SK-N-SH treated with all-trans-retinoic acid at 6 μM for 48 hours (cell line): ENCODE data around the gene COPG2.
"Not testable (repeated sequence)": the region's sequence is repeated elsewhere in the genome, so short reads cannot be mapped to it uniquely, and the experiment has no call there.

Experiments used
- ATAC-seq: fragments of 200-7000 bp; cut with Tn5 transposase; 3 replicates; pipeline ENCODE4 v1.9.1; 2020; ENCODE audit warnings: mild to moderate bottlenecking, moderate library complexity
- ARNTL ChIP-seq: fragments of 450-650 bp; formaldehyde crosslinking; IDR thresholded peaks from 2 replicates; pipeline ENCODE4 v1.5.0; 2020; ENCODE audit warnings: low read depth, mild to moderate bottlenecking, moderate library complexity, borderline replicate concordance
- BACH2 ChIP-seq: fragments of 250-450 bp; sonication (Bioruptor Pico); IDR thresholded peaks from 2 replicates; pipeline ENCODE4 v1.9.0; 2021; ENCODE audit warnings: mild to moderate bottlenecking, borderline replicate concordance
- CREB5 ChIP-seq: fragments of 250-450 bp; sonication (Bioruptor Pico); IDR thresholded peaks from 2 replicates; pipeline ENCODE4 v1.5.1; 2020; ENCODE audit warnings: low read depth, mild to moderate bottlenecking, moderate library complexity
- CSDC2 ChIP-seq: fragments of 250-450 bp; sonication (Bioruptor Pico); IDR thresholded peaks from 2 replicates; pipeline ENCODE4 v1.5.0; 2020; ENCODE audit warnings: mild to moderate bottlenecking, moderate library complexity
- CSRNP3 ChIP-seq: fragments of 250-450 bp; sonication (Bioruptor Pico); IDR thresholded peaks from 2 replicates; pipeline ENCODE4 v1.5.1; 2021; ENCODE audit warnings: mild to moderate bottlenecking, moderate library complexity
- ESRRG ChIP-seq: fragments of 250-450 bp; sonication (Bioruptor Pico); IDR thresholded peaks from 2 replicates; pipeline ENCODE4 v1.6.1; 2021; ENCODE audit warnings: mild to moderate bottlenecking
- GLIS3 ChIP-seq: fragments of 250-450 bp; sonication (Bioruptor Pico); IDR thresholded peaks from 2 replicates; pipeline ENCODE4 v1.5.0; 2020; ENCODE audit warnings: mild to moderate bottlenecking, moderate library complexity
- ISL1 ChIP-seq: fragments of 250-450 bp; sonication (Bioruptor Pico); IDR thresholded peaks from 2 replicates; pipeline ENCODE4 v2.1.2; 2022; ENCODE audit warnings: mild to moderate bottlenecking, moderate library complexity
- PATZ1 ChIP-seq: fragments of 250-450 bp; sonication (Bioruptor Pico); IDR thresholded peaks from 2 replicates; pipeline ENCODE4 v1.8.0; 2020; ENCODE audit warnings: mild to moderate bottlenecking, moderate library complexity, borderline replicate concordance
- POU6F1 ChIP-seq: fragments of 250-450 bp; sonication (Bioruptor Pico); IDR thresholded peaks from 2 replicates; pipeline ENCODE4 v1.8.0; 2021; ENCODE audit warnings: low read depth, mild to moderate bottlenecking, moderate library complexity, borderline replicate concordance
- RARB ChIP-seq: fragments of 250-450 bp; sonication (Bioruptor Pico); IDR thresholded peaks from 2 replicates; pipeline ENCODE4 v1.8.0; 2021; ENCODE audit warnings: mild to moderate bottlenecking, moderate library complexity
- SNAI2 ChIP-seq: fragments of 250-450 bp; sonication (Bioruptor Pico); IDR thresholded peaks from 2 replicates; pipeline ENCODE4 v1.5.0; 2020; ENCODE audit warnings: mild to moderate bottlenecking, moderate library complexity
- TCF4 ChIP-seq: fragments of 250-450 bp; sonication (Bioruptor Pico); IDR thresholded peaks from 2 replicates; pipeline ENCODE4 v1.8.0; 2021; ENCODE audit warnings: mild to moderate bottlenecking, moderate library complexity, borderline replicate concordance
- TOX ChIP-seq: fragments of 250-450 bp; sonication (Bioruptor Pico); IDR thresholded peaks from 2 replicates; pipeline ENCODE4 v1.8.0; 2021; ENCODE audit warnings: mild to moderate bottlenecking, moderate library complexity, borderline replicate concordance
- TSHZ2 ChIP-seq: fragments of 250-450 bp; sonication (Bioruptor Pico); IDR thresholded peaks from 2 replicates; pipeline ENCODE4 v1.5.0; 2020; ENCODE audit warnings: mild to moderate bottlenecking, moderate library complexity
- ZC3H10 ChIP-seq: fragments of 250-450 bp; sonication (Bioruptor Pico); IDR thresholded peaks from 2 replicates; pipeline ENCODE4 v1.5.1; 2021; ENCODE audit warnings: mild to moderate bottlenecking, moderate library complexity
- ZFP3 ChIP-seq: fragments of 250-450 bp; sonication (Bioruptor Pico); IDR thresholded peaks from 2 replicates; pipeline ENCODE4 v1.5.0; 2020; ENCODE audit warnings: mild to moderate bottlenecking, moderate library complexity
- ZFP30 ChIP-seq: fragments of 450-650 bp; formaldehyde crosslinking; IDR thresholded peaks from 2 replicates; pipeline ENCODE4 v1.5.0; 2022; ENCODE audit warnings: mild to moderate bottlenecking, moderate library complexity
- ZNF70 ChIP-seq: fragments of 450-650 bp; formaldehyde crosslinking; IDR thresholded peaks from 2 replicates; pipeline ENCODE4 v1.5.0; 2020; ENCODE audit warnings: mild to moderate bottlenecking, moderate library complexity
- ZNF8 ChIP-seq: fragments of 450-650 bp; formaldehyde crosslinking; IDR thresholded peaks from 2 replicates; pipeline ENCODE4 v1.5.0; 2020; ENCODE audit warnings: mild to moderate bottlenecking, moderate library complexity

Gene COPG2

GRCh38 chr7:130595986-130596385 lies 72.6 kb downstream of the COPG2 start:
- TF ChIP-seq TSHZ2 (CRISPR knock-in tag) (no peak), TOX (CRISPR knock-in tag) (no peak), RARB (no peak)
- no peak for ATAC-seq

GRCh38 chr7:130593033-130593432 lies 75.5 kb downstream of the COPG2 start:
- TF ChIP-seq ARNTL (CRISPR knock-in tag), result no peak
- TF ChIP-seq ZC3H10 (CRISPR knock-in tag), result no peak
- no peak for TF ChIP-seq TOX (CRISPR knock-in tag)
- no peak for TF ChIP-seq CSDC2
- no peak for TF ChIP-seq ISL1 (CRISPR knock-in tag)
- TF ChIP-seq CSRNP3 (CRISPR knock-in tag), result no peak
- no peak for TF ChIP-seq CREB5
- no peak for TF ChIP-seq TCF4 (CRISPR knock-in tag)
- no peak for TF ChIP-seq POU6F1 (CRISPR knock-in tag)
- no peak for TF ChIP-seq TSHZ2 (CRISPR knock-in tag)
- TF ChIP-seq GLIS3 (CRISPR knock-in tag), result no peak
- no peak for TF ChIP-seq ESRRG
- TF ChIP-seq PATZ1 (CRISPR knock-in tag), result no peak
- TF ChIP-seq BACH2 (CRISPR knock-in tag), result no peak
- no peak for TF ChIP-seq ZNF70 (CRISPR knock-in tag)
- no peak for TF ChIP-seq ZFP3
- TF ChIP-seq ZNF8, result no peak
- TF ChIP-seq ZFP30 (CRISPR knock-in tag), result no peak
- no peak for TF ChIP-seq SNAI2 (CRISPR knock-in tag)
- ATAC-seq, result no peak

- not testable (repeated sequence) for ATAC-seq
Observed at GRCh38 chr7:130591464-130591863, 77.1 kb downstream of the COPG2 start.

GRCh38 chr7:130585932-130586331 lies 82.6 kb downstream of the COPG2 start:
- ATAC-seq, result not testable (repeated sequence)

- not testable (repeated sequence) for ATAC-seq
Observed at GRCh38 chr7:130575110-130575509, 93.4 kb downstream of the COPG2 start.

GRCh38 chr7:130570144-130570543 lies 98.4 kb downstream of the COPG2 start:
- ATAC-seq, result not testable (repeated sequence)
